Sigmoid colon (tissue), 4 donors: ENCODE measurements around the gene TRIM66.

Experiments used
- CTCF ChIP-seq, 4 experiments: fragments of 450-650 bp in 3 of 4; fragments of 200-600 bp in 1 of 4; IDR thresholded peaks; one replicate each; pipeline ENCODE4 v1.5.1; 2016 to 2019; ENCODE audit warnings: antibody characterized with exemption in 4 of 4, mild to moderate bottlenecking in 3 of 4, moderate library complexity in 2 of 4
- POLR2A ChIP-seq, 2 donors: fragments of 450-650 bp; IDR thresholded peaks; one replicate each; pipeline ENCODE4 v1.6.1; 2016; ENCODE audit warnings: antibody characterized with exemption in 2 of 2, mild to moderate bottlenecking in 2 of 2, moderate library complexity in 2 of 2
- POLR2AphosphoS5 ChIP-seq, 4 donors: sonication (generic); formaldehyde crosslinking; IDR thresholded peaks; one replicate each; pipeline ENCODE4 v1.6.1; 2017; ENCODE audit warnings: antibody characterized with exemption in 4 of 4

GRCh38 chr11:8674859-8675258, 7.6 kb downstream of the TRIM66 start:
- no peak for TF ChIP-seq CTCF (IDR thresholded peaks at IDR 0.05)
- TF ChIP-seq POLR2A (IDR thresholded peaks at IDR 0.05), result no peak
- TF ChIP-seq POLR2AphosphoS5 (IDR thresholded peaks at IDR 0.05), result no peak
